GF-D8 (cell line): ENCODE data around the gene FBXW5.

Experiments
- DNase-seq: peaks from one replicate; lab custom pipeline; 2025; lab: John Stamatoyannopoulos, UW

Gene FBXW5

DNA sequence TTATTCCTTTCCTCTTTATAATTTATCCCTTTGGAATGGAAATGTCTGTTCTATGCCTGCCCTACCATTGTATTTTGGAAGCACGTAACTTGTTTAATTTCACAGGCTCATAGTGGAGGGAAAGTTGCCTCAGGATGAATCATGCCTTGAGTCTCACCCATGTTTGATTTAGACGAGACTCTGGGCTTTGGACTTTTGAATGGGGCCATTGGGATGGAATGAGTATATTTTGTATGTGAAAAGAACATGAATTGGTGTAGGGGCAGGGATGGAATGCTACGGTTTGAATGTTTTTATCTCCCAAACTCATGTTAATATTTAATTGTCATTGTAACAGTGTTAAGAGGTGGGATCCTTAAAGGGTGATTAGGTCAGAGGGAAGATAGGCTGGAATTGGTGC lies 10.3 kb downstream of the FBXW5 start:
- no peak for DNase-seq

- no peak for DNase-seq
Observed at GRCh38 chr9:136931611-136932130, 12.9 kb downstream of the FBXW5 start.

DNA sequence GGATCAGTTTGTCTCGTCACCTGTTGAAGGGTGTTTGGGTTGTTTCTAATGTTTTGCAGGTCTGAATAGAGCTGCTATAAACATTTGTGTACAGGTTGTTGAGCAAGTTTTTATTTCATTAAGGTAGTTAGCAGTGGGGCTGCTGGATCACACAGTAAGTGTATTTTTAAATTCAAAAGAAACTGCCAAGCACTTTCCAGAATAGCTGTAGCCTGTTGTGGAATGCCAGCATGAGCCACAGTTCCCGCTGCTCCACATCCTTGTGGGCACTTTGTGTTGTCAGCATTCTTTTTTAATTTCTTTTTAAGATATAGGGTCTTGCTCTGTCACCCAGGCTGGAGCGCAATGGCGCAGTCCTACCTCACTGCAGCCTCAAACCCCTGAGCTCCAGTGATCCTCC lies 14.5 kb downstream of the FBXW5 start:
- no peak for DNase-seq

- DNase-seq, result no peak
Observed at GRCh38 chr9:136928591-136928990, 15.9 kb downstream of the FBXW5 start.

DNA sequence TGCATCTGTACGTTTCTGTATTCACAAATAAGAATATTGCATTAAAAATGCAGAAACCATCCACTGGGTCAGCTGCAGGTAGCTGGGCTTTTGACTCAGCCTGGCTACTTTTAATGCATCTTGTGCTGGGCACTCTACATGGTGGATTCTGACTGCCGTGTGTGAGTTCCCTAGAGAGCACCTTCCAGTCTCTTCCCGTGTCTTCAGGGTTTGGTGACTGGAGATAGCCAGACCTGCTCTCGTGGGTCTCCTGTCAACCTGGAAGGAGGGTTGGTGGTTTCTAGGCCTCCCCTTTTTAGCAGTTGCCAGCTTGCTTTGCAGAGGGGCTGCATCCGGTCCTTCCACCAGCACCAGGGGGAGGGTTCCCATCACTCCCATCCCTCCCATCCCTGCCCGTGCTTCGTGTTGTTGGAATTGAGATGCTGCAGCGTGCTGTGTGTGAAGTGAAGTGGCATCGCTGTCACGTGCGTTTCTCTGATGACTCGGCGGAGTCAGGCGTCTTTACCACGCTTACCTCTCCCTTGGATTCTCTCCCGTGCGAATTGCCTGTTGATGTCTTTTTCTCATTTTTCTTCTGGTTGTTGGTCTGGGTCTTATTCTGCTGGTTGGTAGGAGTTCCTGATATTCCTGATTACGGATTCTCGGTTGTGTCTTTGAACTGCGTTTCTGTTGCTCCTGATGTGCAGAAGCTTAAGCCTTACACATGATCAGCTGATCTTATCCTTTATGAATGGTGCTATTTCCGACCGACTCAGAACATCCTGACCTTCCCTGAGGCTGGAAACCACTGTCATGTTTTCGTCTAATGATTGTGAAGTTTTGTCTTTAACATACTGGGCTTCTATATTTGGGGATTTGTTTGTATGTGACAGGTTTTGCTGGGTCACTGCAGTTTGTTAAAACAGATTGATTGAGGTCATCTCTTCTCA lies 16.9 kb downstream of the FBXW5 start:
- no peak for DNase-seq

- no peak for DNase-seq
Observed at GRCh38 chr9:136926749-136927148, 17.8 kb downstream of the FBXW5 start.

DNA sequence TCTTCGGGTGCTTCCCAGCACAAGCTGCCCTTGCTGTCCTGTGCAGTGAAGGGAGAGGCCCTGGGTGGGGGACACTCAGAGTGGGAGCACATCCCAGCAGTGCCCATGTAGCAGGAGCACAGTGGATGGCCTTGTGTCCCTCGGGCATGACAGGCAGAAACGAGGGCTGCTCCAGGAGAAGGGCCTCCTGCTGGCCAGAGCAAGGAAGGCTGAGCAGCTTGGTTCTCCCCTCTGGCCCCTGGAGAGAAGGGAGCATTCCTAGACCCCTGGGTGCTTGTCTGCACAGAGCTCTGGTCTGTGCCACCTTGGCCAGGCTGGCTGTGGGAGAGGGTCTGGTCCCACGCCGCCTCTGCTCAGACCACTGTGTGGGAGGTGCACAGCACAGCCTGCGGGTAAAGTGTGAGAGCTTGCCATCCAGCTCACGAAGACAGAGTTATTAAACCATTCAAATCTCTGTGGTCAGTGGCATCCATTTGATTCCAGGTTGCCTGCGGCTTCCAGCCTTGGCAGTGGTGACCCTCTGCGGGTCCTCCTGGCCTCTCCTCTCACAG lies 18.3 kb downstream of the FBXW5 start:
- no peak for DNase-seq

GRCh38 chr9:136925414-136926153 lies 19.0 kb downstream of the FBXW5 start:
- no peak for DNase-seq

DNA sequence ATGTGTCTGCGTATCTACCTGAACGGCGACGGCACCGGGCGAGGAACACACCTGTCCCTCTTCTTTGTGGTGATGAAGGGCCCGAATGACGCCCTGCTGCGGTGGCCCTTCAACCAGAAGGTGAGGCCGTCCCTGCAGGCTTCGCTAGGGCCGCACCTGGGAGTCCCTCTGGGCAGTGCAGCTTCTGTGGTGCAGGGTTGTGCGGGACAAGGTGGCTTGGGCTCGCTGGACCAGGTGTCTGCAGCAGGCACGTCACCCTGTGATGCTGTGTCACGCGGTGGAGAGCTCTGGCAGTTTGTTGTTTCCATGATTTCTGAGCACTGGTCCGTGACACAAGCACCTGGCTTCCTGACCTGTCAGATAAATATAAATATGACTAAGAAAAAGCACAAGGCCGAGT lies 20.7 kb downstream of the FBXW5 start:
- DNase-seq, result no peak

GRCh38 chr9:136922540-136922939 lies 22.0 kb downstream of the FBXW5 start:
- no peak for DNase-seq

- DNase-seq, result no peak
Observed at GRCh38 chr9:136921718-136922117, 22.8 kb downstream of the FBXW5 start.

DNA sequence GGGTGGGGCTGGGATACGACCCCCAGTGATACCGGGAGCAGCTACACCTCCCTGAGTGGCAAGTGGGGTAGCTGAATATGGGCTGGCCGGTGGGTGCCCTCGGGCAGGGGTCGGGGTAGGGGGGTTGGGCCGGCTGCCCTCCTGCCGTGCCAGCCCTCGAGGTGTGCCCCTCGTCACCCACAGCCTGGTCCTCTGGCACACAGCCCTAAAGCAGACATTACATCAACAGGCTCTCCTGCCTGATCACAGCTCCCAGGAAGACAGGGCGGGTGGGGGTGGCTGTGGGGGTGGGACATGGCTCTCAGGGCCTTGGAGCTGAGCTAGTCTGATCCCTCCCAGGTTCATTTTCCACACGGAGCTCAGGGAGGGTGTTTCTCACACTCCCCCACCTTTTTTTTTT lies 23.2 kb downstream of the FBXW5 start:
- DNase-seq, result no peak

DNA sequence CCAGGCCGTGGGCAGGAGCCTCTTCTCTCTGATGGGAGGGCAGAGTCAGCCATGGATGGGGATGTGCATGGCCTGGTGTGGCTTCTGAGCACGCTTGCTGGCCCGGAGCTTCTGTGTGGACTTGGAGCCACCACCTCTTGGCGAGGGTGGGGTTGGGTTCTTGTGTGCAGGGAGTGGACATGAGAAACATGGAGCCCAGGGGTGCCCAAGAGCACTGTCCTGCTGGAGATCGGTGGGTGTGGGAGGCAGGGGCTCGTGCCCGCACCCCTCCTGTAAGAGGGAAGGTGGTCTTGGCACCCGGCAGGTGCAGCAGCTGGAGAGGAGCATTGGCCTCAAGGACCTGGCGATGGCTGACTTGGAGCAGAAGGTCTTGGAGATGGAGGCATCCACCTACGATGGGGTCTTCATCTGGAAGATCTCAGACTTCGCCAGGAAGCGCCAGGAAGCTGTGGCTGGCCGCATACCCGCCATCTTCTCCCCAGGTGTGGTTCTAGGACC lies 23.8 kb downstream of the FBXW5 start:
- DNase-seq, result no peak

GRCh38 chr9:136920069-136920468 lies 24.5 kb downstream of the FBXW5 start:
- no peak for DNase-seq

DNA sequence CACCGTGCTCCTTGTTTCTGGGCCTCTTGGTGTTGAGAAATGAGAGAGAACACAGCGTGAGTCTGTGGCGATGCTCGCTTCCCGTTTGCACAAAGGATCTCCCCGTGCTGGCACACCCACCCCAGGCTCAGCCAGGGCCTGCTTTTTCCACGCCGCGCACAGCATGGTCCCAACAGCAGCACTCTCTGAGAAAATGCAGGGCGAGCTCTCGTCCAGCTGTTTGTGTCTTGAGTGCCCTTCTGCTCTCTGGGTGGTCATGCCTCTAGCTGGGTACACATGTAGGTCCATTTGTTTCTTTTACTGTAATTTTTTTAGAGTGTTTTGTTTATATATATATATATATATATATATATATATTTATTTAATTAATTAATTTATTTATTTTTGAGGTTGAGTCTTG lies 26.6 kb downstream of the FBXW5 start:
- no peak for DNase-seq

DNA sequence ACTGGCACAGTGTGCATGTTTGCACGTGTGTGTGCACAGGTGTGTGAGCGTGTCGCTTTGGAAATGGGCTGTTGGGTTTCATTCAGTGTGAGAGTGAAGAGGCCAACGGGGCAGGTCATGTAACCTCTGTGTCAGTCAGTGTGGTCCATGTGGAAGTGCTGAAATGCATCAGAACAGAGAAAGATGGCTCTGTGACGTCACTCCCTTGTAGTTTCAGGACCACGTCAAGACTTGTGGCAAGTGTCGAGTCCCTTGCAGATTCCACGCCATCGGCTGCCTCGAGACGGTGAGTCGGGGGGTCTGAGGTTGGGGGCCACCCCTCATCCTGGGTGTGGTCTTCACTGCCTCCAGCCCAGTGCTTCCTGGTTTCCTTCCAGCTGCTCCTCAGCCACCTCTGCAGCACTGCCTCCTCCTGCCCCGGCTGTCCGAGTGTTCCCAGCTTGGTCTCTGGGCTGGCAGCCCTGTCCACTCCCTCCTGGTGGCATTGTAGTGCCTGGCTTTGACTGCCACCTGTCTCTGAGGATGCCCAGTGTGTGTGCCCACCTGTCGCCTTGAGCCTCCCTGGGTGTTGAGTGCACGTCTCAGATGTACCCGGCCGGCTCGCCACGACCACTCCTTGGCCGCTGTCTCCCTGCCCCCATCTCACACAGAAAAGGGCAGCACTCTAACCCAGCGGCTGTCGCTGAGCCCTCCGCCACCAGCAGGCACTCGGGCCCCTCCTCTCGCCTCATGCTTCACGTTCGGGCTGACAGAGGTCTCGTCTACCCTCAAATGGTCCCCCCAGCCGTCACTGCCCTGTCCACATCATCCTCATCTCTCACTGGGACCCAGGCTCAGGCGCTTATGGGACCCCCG lies 28.0 kb downstream of the FBXW5 start:
- DNase-seq, result no peak

GRCh38 chr9:136915632-136916329 lies 28.8 kb downstream of the FBXW5 start:
- DNase-seq, result no peak

- DNase-seq, result no peak
Observed at GRCh38 chr9:136913701-136914438, 30.7 kb downstream of the FBXW5 start.

DNA sequence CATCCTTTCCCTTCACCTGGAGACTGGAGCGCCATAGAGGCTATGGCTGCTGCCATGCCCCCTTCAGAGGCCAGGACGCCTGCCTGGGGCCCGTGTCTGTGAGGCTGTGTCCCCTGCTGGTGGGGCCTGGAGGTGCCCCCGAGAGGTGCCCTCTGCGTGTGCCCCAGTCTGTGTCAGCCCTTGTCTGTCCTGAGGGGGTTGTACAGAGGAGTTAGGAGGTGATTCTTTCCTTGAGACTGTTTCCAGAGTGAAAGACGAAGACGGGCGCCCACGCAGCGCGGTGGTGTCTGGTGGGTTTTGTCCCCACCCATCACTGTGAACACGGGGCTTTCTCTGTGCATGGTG lies 33.7 kb downstream of the FBXW5 start:
- DNase-seq, result no peak

GRCh38 chr9:136910197-136910900 lies 34.2 kb downstream of the FBXW5 start:
- DNase-seq, result no peak
